K562 (cell line): ENCODE measurements around the gene TCF4. TPM values are rescaled to one million over a fixed set of nuclear protein-coding genes. Genes with fewer than 3 reads are reported as not detected.

ENCODE experiments used
- ATAC-seq: fragments of 200-7000 bp; cut with Tn5 transposase; 3 replicates; pipeline ENCODE4 v1.9.1; 2020; ENCODE audit warnings: moderate library complexity
- BruUV-seq: library from RNA; stranded (reverse); fragments of 400-500 nt; replicated peaks from 2 replicates; lab custom pipeline; 2021; lab: Mats Ljungman, UMichigan
- CTCF ChIA-PET: fragments of 300-600 bp; formaldehyde crosslinking; extraction: SDS; loops from one replicate; lab custom pipeline; 2021; ENCODE audit warnings: low intra/inter-chr PET ratio; lab: Yijun Ruan, JAX
- POLR2A ChIA-PET: fragments of 300-600, 350-650 bp; sonication (Branson Sonifier 250); formaldehyde crosslinking; extraction: SDS; loops from one replicate; lab custom pipeline; 2021; ENCODE audit warnings: antibody characterized with exemption, inconsistent platforms; lab: Yijun Ruan, JAX
- DNase-seq, 4 experiments: peaks; one replicate each; pipeline versions ENCODE4 v3.0.0 to v3.0.0-alpha.2; 2011 to 2018; ENCODE audit warnings: low spot score in 3 of 4, mixed read lengths in 3 of 4; ENCODE audit errors: extremely low read depth in 1 of 4
- FAIRE-seq: peaks from 2 replicates; lab custom pipeline; 2011; peaks lifted over from hg19 to GRCh38; lab: Jason Lieb, UNC
- H2AFZ ChIP-seq: 2 replicates; pipeline ENCODE4 v1.6.0; 2011; ENCODE audit warnings: low read depth, low read length, control low read depth, inconsistent platforms
- H3K27ac ChIP-seq: fragments of 200-600 bp; 3 replicates; pipeline ENCODE4 v1.8.0; 2011; ENCODE audit warnings: low read depth, mild to moderate bottlenecking, control low read depth, inconsistent platforms, low read length, moderate library complexity, mixed read lengths; ENCODE audit errors: extremely low read depth
- H3K27me3 ChIP-seq, 2 experiments: fragments of 300-600 bp in 1 of 2; 2 replicates in 1 of 2; 3 replicates in 1 of 2; pipeline versions ENCODE4 v1.6.0 to v1.8.0; 2011; ENCODE audit warnings: inconsistent platforms in 2 of 2, low read length in 2 of 2, mild to moderate bottlenecking in 1 of 2, mixed read lengths in 1 of 2, moderate library complexity in 1 of 2; ENCODE audit not compliant: control insufficient read depth in 2 of 2, insufficient read depth in 2 of 2
- H3K36me3 ChIP-seq: fragments of 300-600 bp; 3 replicates; pipeline ENCODE4 v1.8.0; 2011; ENCODE audit warnings: mild to moderate bottlenecking, low read length, inconsistent platforms; ENCODE audit not compliant: control insufficient read depth, insufficient read depth
- H3K4me1 ChIP-seq, 2 experiments: fragments of 200-600 bp in 1 of 2; replicated peaks in 1 of 2; 2 replicates in 1 of 2; 3 replicates in 1 of 2; pipeline versions ENCODE4 v1.5.1 to v1.8.0; 2011; ENCODE audit warnings: inconsistent platforms in 2 of 2, low read length in 2 of 2, mild to moderate bottlenecking in 1 of 2, mixed read lengths in 1 of 2, moderate library complexity in 1 of 2; ENCODE audit not compliant: control insufficient read depth in 2 of 2, insufficient read depth in 2 of 2
- H3K4me2 ChIP-seq: 2 replicates; pipeline ENCODE4 v1.6.1; 2011; ENCODE audit warnings: low read length, control low read depth, inconsistent platforms, mixed read lengths; ENCODE audit not compliant: insufficient read depth
- H3K4me3 ChIP-seq: fragments of 200-600 bp; sonication (generic), shearing (Covaris generic); 2 replicates; pipeline ENCODE4 v1.5.1; 2016; ENCODE audit warnings: control low read depth, inconsistent platforms
- H3K79me2 ChIP-seq: fragments of 200-600 bp; 3 replicates; pipeline ENCODE4 v1.8.0; 2011; ENCODE audit warnings: low read length, inconsistent platforms; ENCODE audit not compliant: control insufficient read depth, insufficient read depth
- H3K9ac ChIP-seq, 2 experiments: 2 replicates each; pipeline versions ENCODE4 v1.6.0 to v1.6.1; 2011; ENCODE audit warnings: low read depth in 2 of 2, low read length in 2 of 2, control low read depth in 1 of 2, inconsistent platforms in 1 of 2, mild to moderate bottlenecking in 1 of 2, mixed read lengths in 1 of 2; ENCODE audit not compliant: insufficient read depth in 1 of 2
- H3K9me1 ChIP-seq: one replicate; pipeline ENCODE4 v1.6.0; 2011; ENCODE audit warnings: inconsistent platforms, mild to moderate bottlenecking, low read length, moderate library complexity; ENCODE audit not compliant: control insufficient read depth, insufficient read depth
- H3K9me3 ChIP-seq: replicated peaks from 2 replicates; pipeline ENCODE4 v1.5.1; 2011; ENCODE audit warnings: low read depth, low read length, inconsistent platforms; ENCODE audit not compliant: control insufficient read depth, insufficient read depth
- H4K20me1 ChIP-seq: replicated peaks from 2 replicates; pipeline ENCODE4 v1.6.1; 2011; ENCODE audit warnings: low read length, inconsistent platforms, mixed read lengths; ENCODE audit not compliant: control insufficient read depth, insufficient read depth
- CBFB ChIP-seq: sonication (generic); formaldehyde crosslinking; IDR thresholded peaks from 2 replicates; pipeline ENCODE4 v1.4.0; 2020; ENCODE audit warnings: mild to moderate bottlenecking, missing genetic modification reagents
- ETV6 ChIP-seq, 3 experiments: fragments of 150-350 bp in 1 of 3; sonication (generic) in 1 of 3; formaldehyde crosslinking in 1 of 3; IDR thresholded peaks; 2 replicates each; pipeline versions ENCODE4 v1.6.1 to v1.8.0; 2014 to 2022; ENCODE audit warnings: borderline replicate concordance in 2 of 3, low read depth in 2 of 3, antibody characterized with exemption in 1 of 3, low read length in 1 of 3, mild to moderate bottlenecking in 1 of 3, missing genetic modification reagents in 1 of 3
- FOSL1 ChIP-seq: fragments of 200-800 bp; sonication (Bioruptor generic); conservative IDR thresholded peaks from 2 replicates; pipeline ENCODE4 v1.6.1; 2016; ENCODE audit warnings: missing genetic modification characterization, missing compliant biosample characterization
- GTF2E2 ChIP-seq: fragments of 200-800 bp; sonication (Bioruptor generic); IDR thresholded peaks from 2 replicates; pipeline ENCODE4 v1.6.1; 2016; ENCODE audit warnings: missing genetic modification characterization, missing compliant biosample characterization
- PYGO2 ChIP-seq: fragments of 450-650 bp; IDR thresholded peaks from 2 replicates; pipeline ENCODE4 v1.6.1; 2016; ENCODE audit warnings: mild to moderate bottlenecking, missing genetic modification characterization, moderate library complexity, missing compliant biosample characterization
- TAL1 ChIP-seq: fragments of 450-650 bp; IDR thresholded peaks from 2 replicates; pipeline ENCODE4 v1.6.1; 2016; ENCODE audit warnings: mild to moderate bottlenecking
- TCF7L2 ChIP-seq: fragments of 150-350 bp; IDR thresholded peaks from 2 replicates; pipeline ENCODE4 v1.6.1; 2016; ENCODE audit warnings: low read depth, mild to moderate bottlenecking, low read length, moderate library complexity
- ZEB2 ChIP-seq: fragments of 450-650 bp; IDR thresholded peaks from 2 replicates; pipeline ENCODE4 v1.6.1; 2016
- ZHX1 ChIP-seq: fragments of 150-350 bp; conservative IDR thresholded peaks from 2 replicates; pipeline ENCODE4 v1.6.1; 2014; ENCODE audit warnings: low read length
- ZKSCAN3 ChIP-seq: fragments of 250-450 bp; sonication (Bioruptor Pico); IDR thresholded peaks from 2 replicates; pipeline ENCODE4 v1.4.0; 2020
- ZNF224 ChIP-seq: sonication (generic); formaldehyde crosslinking; IDR thresholded peaks from 2 replicates; pipeline ENCODE4 v1.8.0; 2022; ENCODE audit warnings: mild to moderate bottlenecking, missing genetic modification reagents
- WGBS: fragments of 100-300 bp; shearing (Covaris generic); methylation state at CpG from one replicate; pipeline ENCODE4 v1.1.6; 2016; ENCODE audit warnings: low coverage, mixed read lengths; ENCODE audit not compliant: insufficient coverage; ENCODE audit errors: missing lambda C conversion rate; 5-methylcytosine and 5-hydroxymethylcytosine counted together
- in situ Hi-C: fragments of 300-500 bp; cut with MboI; formaldehyde crosslinking; loops from 4 replicates; pipeline ENCODE4 v1.15.0; 2018; ENCODE audit warnings: inconsistent platforms, mixed read lengths
- intact Hi-C: fragments of 100-400 bp; cut with micrococcal nuclease; formaldehyde crosslinking; loops from 2 replicates; pipeline ENCODE4 v1.14.2; 2022
- polyA plus RNA-seq, 8 experiments: library from polyadenylated mRNA; depleted of rRNA in 4 of 8; stranded (reverse) in 5 of 8; unstranded in 3 of 8; fragments of >200 nt; fragmentation: Nextera tagmentation in 2 of 8; fragmentation: Illumina TruSeq in 1 of 8; extraction: Ambion mirVana in 2 of 8; extraction: Trizol in 1 of 8; gene quantifications; 2 replicates each; pipeline versions ENCODE4 v1.2.1 to v1.2.3, GENCODE V29; 2011 to 2014; ENCODE audit warnings: inconsistent platforms in 1 of 8, missing spikeins in 1 of 8
- total RNA-seq, 7 experiments: library from RNA; depleted of rRNA in 6 of 7; stranded (reverse); fragments of >200 nt in 6 of 7; fragmentation: Illumina TruSeq in 2 of 7; extraction: Trizol in 2 of 7; gene quantifications; 2 replicates each; pipeline versions ENCODE4 v1.2.1 to v1.2.3, GENCODE V29; 2011 to 2021; ENCODE audit warnings: low replicate concordance in 1 of 7
- TF ChIP-seq, protein P1 (sequence below): sonication (generic); formaldehyde crosslinking; IDR thresholded peaks from 2 replicates; pipeline ENCODE4 v1.8.1; 2023; ENCODE audit warnings: mild to moderate bottlenecking, missing genetic modification reagents
- TF ChIP-seq, protein P2 (sequence below), 2 experiments: fragments of 450-650 bp in 1 of 2; sonication (generic) in 1 of 2; formaldehyde crosslinking in 1 of 2; IDR thresholded peaks in 1 of 2; conservative IDR thresholded peaks in 1 of 2; 2 replicates each; pipeline versions ENCODE4 v1.6.1 to v1.8.1; 2016 to 2023; ENCODE audit warnings: mild to moderate bottlenecking in 2 of 2, moderate library complexity in 2 of 2, inconsistent platforms in 1 of 2, missing genetic modification reagents in 1 of 2

TCF4 gene
- total and polyA plus RNA-seq, 9 of the 15 experiments (the other 6 are each of a cell fraction or from before 2014, with no cell fraction given) = 4.8 to 24.7 (median 15.2) TPM

GRCh38 chr18:55477499-55477859 is 110.5 kb downstream of the TCF4 start (continued):
- TF ChIP-seq ZHX1 = no peak
- no peak for TF ChIP-seq ETV6 (IDR thresholded peaks at IDR 0.05; ENCODE audit: borderline replicate concordance in 1 of 2, low read depth in 2 of 2, low read length in 1 of 2)
- no peak for TF ChIP-seq ETV6 (CRISPR knock-in tag; IDR thresholded peaks at IDR 0.05; ENCODE audit: borderline replicate concordance)
- TF ChIP-seq CBFB = no peak
- no peak for TF ChIP-seq ZKSCAN3 (CRISPR knock-in tag)

- H3K9me1 ChIP-seq = no peaks in the 10 kb centered on the region
- no TSS peak for BruUV-seq
- no peak for DNase-seq
- H3K4me1 ChIP-seq = peaks cover 0 to 9% of the 10 kb centered on the region in 2 experiments; a peak in 3 of 5 replicates
- no peak for FAIRE-seq
- H3K27me3 ChIP-seq = no peaks in the 10 kb centered on the region
- no peaks in the 10 kb centered on the region for H3K9me3 ChIP-seq
- no peaks in the 10 kb centered on the region; the same call in 1 of the 2 replicates for H4K20me1 ChIP-seq
- in situ Hi-C loops (no loop called here), intact Hi-C loops (no loop called here)
- H3K36me3 ChIP-seq = no peaks in the 10 kb centered on the region
- no peak for ATAC-seq
- ChIA-PET CTCF (no interaction called here), POLR2A (no interaction called here)
- 88% methylated on average over 1 of the region's 1 CpG for WGBS
- no peak overlapping the region for H2AFZ ChIP-seq
- no peak overlapping the region for H3K27ac ChIP-seq
- no peak overlapping the region for H3K9ac ChIP-seq
- H3K79me2 ChIP-seq = no peaks in the 10 kb centered on the region; the same call in 2 of the 3 replicates
- H3K4me2 ChIP-seq = no peak overlapping the region
- H3K4me3 ChIP-seq = no peak overlapping the region
- TF ChIP-seq TAL1 (no peak), TCF7L2 (no peak), ZEB2 (no peak), GTF2E2 (no peak), PYGO2 (tag) (no peak), ZNF224 (no peak), FOSL1 (no peak)
- TF ChIP-seq, protein P1, sequence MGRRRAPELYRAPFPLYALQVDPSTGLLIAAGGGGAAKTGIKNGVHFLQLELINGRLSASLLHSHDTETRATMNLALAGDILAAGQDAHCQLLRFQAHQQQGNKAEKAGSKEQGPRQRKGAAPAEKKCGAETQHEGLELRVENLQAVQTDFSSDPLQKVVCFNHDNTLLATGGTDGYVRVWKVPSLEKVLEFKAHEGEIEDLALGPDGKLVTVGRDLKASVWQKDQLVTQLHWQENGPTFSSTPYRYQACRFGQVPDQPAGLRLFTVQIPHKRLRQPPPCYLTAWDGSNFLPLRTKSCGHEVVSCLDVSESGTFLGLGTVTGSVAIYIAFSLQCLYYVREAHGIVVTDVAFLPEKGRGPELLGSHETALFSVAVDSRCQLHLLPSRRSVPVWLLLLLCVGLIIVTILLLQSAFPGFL = no peak
- TF ChIP-seq, protein P2, sequence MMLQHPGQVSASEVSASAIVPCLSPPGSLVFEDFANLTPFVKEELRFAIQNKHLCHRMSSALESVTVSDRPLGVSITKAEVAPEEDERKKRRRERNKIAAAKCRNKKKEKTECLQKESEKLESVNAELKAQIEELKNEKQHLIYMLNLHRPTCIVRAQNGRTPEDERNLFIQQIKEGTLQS (IDR thresholded peaks at IDR 0.05) = no peak
- TF ChIP-seq, protein P2 (CRISPR knock-in tag; conservative IDR thresholded peaks at IDR 0.05) = no peak
Observed at GRCh38 chr18:55475916-55476315, 112.1 kb downstream of the TCF4 start.
